ENCODE results near the gene SLC16A6.
"Not testable (repeated sequence)": the region's sequence is repeated elsewhere in the genome, so short reads cannot be mapped to it uniquely, and the experiment has no call there.

SLC16A6 gene

GRCh38 chr17:68309066-68309670 is 18.2 kb upstream of the SLC16A6 start:
- DNase-seq, result not testable (repeated sequence)

- not testable (repeated sequence) for DNase-seq
Measured at GRCh38 chr17:68308486-68308885, 17.6 kb upstream of the SLC16A6 start.

- no peak for DNase-seq
Measured at GRCh38 chr17:68307443-68307842, 16.5 kb upstream of the SLC16A6 start.

- no peak for DNase-seq
Measured at GRCh38 chr17:68306819-68307218, 15.9 kb upstream of the SLC16A6 start.

- no peak for DNase-seq
Measured at GRCh38 chr17:68305142-68305541, 14.2 kb upstream of the SLC16A6 start.

GRCh38 chr17:68304706-68305105 is 13.8 kb upstream of the SLC16A6 start:
- DNase-seq, result no peak

GRCh38 chr17:68302666-68303065 is 11.7 kb upstream of the SLC16A6 start:
- no peak for DNase-seq

- DNase-seq, result no peak
Measured at GRCh38 chr17:68302066-68302564, 11.2 kb upstream of the SLC16A6 start.

- DNase-seq, result peak in 1 of 2 experiments; percentile 15
Measured at GRCh38 chr17:68301438-68301959, 10.6 kb upstream of the SLC16A6 start.

- DNase-seq, result no peak
Measured at GRCh38 chr17:68299817-68300216, 8.9 kb upstream of the SLC16A6 start.

- DNase-seq, result no peak
Measured at GRCh38 chr17:68298601-68299000, 7.7 kb upstream of the SLC16A6 start.

GRCh38 chr17:68297195-68297594 is 6.3 kb upstream of the SLC16A6 start:
- DNase-seq, result no peak

GRCh38 chr17:68296217-68297191 is 5.6 kb upstream of the SLC16A6 start:
- DNase-seq, result no peak

- no peak for DNase-seq
Measured at GRCh38 chr17:68295086-68295485, 4.2 kb upstream of the SLC16A6 start.

GRCh38 chr17:68294617-68295016 is 3.7 kb upstream of the SLC16A6 start:
- no peak for DNase-seq

- DNase-seq, result no peak
Measured at GRCh38 chr17:68294196-68294555, 3.2 kb upstream of the SLC16A6 start.

- DNase-seq, result no peak
Measured at GRCh38 chr17:68293490-68294195, 2.7 kb upstream of the SLC16A6 start.

- no peak for DNase-seq
Measured at GRCh38 chr17:68292689-68293040, 1.7 kb upstream of the SLC16A6 start.

GRCh38 chr17:68291836-68292688 is 1.1 kb upstream of the SLC16A6 start:
- peak; percentile 53 to 67 for DNase-seq

GRCh38 chr17:68290268-68290954 is 516 bp downstream of the SLC16A6 start:
- DNase-seq, result peak in 1 of 2 experiments; percentile 14

GRCh38 chr17:68289936-68290267 is 1.0 kb downstream of the SLC16A6 start:
- no peak for DNase-seq

GRCh38 chr17:68289473-68289872 is 1.5 kb downstream of the SLC16A6 start:
- no peak for DNase-seq
